GM21367 (cell line): ENCODE data around the gene ZNF532.
"Not testable (repeated sequence)": the region's sequence is repeated elsewhere in the genome, so short reads cannot be mapped to it uniquely, and the experiment has no call there.

ENCODE experiments used
- ATAC-seq: cut with Tn5 transposase; IDR thresholded peaks from one replicate; pipeline ENCODE4 v1.9.1; 2021; ENCODE audit not compliant: unreplicated experiment

ZNF532 gene

GRCh38 chr18:58898010-58898799, 33.5 kb downstream of the ZNF532 start:
- no peak for ATAC-seq

GRCh38 chr18:58900015-58900649, 35.5 kb downstream of the ZNF532 start:
- ATAC-seq = no peak

DNA sequence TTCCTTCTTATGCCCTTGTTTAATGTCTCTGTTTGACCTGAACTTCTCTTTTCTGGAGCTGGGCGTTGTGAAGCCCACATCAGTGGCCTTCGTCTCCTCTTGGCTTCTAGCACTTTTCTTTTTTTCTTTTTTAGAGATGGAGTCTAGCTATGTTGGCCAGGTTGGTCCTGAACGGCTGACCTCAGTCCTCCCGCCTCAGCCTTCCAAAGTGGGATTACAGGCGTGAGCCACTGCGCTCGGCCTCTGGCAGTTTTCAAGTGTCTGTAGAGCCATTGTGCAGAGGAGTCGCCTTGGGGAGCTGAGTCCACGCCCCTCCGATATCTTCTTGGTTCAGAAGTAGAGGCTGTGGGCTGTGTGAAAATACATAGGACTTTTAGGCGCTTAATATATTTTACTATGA, 36.5 kb downstream of the ZNF532 start:
- no peak for ATAC-seq

GRCh38 chr18:58901783-58902182, 37.1 kb downstream of the ZNF532 start:
- no peak for ATAC-seq

DNA sequence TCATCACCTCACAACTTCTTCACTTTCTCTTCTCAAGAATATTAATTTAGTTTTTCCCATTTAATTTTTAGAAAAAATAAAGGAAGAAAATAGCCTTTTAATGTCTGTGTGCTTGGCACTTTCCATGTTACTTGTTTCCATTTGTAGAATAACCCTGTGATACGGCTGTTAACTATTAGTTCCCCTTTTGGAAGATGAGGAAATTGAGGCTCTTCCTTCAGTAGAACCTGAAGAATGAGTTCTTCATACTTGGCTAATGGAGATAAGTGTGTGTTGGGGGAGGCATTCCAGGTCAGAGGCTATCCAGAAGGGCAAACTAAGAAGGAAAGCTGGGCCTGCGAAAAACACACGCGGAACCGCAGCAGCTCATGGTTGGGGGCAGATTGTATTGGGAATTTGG, 38.3 kb downstream of the ZNF532 start:
- no peak for ATAC-seq

- no peak for ATAC-seq
Measured at GRCh38 chr18:58903533-58903932, 38.9 kb downstream of the ZNF532 start.

- ATAC-seq = no peak
Measured at GRCh38 chr18:58905777-58906428, 41.2 kb downstream of the ZNF532 start.

DNA sequence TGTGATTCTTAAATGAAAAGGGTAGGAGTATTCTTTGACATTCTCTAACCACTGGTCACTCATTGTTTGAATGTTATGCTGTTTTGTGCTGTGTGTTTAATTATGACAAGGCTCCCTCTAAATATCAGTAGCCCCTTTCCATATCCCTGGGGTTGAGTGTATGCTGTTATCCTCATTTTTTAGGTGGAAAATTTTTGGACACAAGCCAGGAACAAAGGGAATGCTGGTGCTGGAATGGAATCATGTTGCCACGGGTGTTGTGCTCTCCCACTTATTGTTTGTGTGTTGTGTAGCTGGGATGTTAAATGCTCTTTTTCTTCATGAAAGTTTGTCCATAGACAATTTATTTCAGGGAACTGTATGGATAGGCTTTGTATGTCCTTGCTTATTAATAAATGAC, 43.3 kb downstream of the ZNF532 start:
- no peak for ATAC-seq

DNA sequence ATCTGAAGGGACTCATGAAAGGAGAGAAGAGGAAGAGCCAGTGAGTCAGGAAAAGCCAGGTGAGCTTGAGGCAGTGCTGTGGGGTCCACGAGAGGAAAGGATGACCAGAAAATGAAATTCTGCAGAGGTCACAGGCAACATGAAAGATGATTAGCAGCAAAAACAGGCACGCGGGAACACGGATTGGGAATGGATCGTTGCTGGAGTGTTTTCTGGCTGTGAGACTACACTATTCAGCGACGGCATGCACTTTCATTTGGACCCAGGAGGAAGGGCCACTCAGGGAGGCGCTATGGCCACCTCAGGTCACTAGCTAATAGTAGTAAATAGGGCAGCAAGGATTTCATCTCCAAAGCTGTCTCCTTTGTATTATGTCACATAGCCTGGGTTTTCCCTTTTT, 44.8 kb downstream of the ZNF532 start:
- ATAC-seq = no peak

DNA sequence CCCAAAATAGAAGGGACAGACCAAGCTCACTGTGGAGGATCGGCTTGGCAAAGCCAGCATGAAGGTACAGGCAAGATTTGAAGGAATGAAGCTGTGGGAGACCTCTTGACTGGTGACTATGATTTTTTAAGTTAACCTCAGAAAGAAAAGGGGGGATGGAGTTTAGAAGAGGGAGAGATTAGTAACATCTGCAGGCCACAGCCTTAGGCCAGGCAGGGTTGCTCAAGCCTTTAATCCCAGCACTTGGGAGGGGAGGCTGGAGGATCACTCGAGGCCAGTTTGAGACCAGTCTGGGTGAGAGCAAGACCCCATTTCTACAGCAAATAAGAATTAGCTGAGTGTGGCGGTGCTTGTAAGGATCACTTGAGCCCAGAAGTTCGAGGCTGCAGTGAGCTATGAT, 46.6 kb downstream of the ZNF532 start:
- ATAC-seq = no peak

DNA sequence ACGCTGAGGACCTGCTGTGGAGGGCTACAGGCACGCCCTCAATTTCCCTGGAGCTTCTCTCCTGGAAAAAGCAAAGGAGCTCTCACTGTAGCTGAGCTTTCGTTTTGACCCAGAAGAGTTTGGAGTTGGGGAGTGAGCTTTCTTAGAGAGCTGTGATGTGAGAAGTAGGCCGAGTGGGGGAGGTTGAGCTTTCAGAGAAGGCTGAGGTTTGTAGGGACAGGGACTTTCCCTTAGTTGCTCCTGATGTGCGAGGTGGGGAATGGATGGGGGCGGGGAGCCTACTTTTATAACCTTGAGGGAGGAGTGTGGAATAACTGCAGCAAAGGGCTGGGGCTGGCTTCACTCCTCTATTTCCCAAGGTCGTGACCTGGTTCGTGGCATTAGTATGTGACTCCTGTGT, 47.1 kb downstream of the ZNF532 start:
- no peak for ATAC-seq

DNA sequence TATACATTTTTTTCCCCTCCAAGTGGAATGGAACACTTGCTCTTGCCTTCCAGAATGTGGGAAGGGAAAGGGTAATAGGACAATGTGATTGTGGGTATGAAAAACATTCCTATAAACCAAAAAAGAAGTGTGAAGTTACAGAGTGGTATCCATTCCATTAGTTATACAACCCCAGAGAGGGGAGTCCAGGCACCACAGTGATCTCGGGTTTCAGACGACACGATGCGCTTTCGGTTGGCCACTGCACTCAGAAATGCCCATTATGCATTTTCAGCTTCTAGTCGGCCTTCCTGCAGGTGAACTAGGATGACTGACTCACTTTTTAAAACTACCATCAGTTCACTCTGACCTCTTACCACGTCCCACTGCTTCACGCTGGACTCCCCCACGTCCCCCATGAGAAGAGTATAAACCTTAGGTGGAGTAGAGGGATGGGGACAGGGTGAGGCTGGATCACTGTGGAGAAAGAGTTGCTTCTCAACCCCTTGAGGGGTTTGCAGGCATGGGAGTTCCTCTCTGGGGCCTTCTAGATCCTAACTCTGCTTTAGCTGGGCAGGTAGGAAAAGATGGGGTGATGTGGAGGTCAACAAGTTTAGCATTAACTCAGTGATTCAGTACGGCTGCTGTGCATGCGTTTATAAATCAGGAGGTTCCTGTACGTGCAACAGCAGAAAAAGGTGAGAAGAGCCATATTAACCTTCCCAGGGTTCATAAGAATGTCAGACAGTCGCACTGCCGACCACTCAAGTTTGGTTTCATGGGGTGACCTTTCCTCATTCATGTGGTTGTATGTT, 50.5 kb downstream of the ZNF532 start:
- ATAC-seq = no peak

DNA sequence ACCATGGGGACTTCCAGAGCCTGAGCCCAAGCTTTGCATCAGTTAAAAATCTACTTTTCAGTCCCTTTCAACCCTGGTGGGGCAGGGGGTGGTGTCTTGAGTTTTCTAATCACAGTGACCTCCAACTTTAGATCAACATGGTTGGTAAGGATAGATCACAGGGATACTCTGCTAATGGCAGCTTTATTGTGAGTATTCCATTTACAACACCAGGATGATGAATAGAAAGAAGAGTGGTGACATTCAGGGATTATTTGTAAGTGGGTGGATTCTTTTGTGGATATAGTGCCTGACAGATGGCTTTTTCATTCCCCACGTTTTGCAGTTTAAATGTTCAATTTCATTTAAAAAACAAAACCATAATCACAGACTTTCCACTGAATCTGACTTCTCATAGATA, 51.3 kb downstream of the ZNF532 start:
- no peak for ATAC-seq

GRCh38 chr18:58919934-58920333, 55.3 kb downstream of the ZNF532 start:
- not testable (repeated sequence) for ATAC-seq

DNA sequence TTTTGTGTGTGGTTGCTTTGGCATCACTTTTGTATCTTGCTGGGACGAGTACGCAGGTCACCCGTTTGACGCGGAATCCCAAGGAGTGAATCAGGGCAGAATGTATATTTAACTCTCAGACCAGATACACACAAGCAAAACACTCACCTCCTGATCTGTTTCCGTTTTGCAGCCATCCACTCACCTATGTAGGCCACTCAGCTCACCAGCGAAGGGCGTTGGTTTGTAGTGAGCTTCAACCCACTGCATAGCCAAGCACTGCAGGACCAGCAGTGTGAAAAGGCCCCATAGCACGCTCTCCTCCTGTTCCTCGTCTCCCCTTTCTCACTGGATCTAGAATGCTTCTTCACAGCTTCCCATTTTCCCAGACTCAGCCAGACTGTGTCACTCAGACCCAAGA, 58.3 kb downstream of the ZNF532 start:
- no peak for ATAC-seq

- no peak for ATAC-seq
Measured at GRCh38 chr18:58924473-58924872, 59.8 kb downstream of the ZNF532 start.

DNA sequence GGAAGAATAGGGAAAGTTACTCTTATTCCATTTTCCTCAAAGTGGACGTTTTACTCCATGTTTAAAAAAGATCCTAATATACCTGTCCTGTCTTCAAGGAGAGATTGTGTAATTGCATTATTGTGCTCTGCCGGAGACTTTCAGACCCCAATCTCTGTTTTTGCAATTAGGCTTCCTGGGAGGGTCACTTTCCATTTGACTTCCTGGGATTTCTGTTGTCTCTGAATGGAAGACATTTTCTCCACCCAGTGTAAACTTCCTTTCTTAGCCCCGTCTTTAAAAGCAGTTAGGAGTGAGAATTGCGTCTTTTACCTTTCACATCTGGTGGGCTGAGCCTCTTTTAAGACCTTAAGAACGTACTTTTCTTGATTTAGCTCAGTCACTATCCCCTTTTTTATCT, 63.0 kb downstream of the ZNF532 start:
- no peak for ATAC-seq

DNA sequence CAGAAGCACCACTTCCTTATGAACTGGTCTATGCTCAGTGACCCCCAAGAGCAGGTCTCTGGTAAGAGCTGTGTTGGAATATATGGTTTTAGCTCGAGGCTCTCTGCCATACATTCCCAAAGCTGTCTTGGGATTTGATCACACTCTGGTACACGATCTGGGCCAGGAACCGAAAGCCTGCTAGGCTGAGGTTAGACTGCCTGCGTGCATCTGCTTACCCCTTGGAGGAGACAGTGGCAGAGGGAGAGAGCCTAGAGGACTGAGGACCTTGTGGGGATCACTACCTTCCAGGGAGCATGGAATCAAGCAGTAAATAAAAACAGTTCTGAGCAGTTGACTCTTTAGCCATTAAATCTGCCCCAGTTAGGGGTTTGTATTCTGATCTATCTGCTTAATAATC, 63.7 kb downstream of the ZNF532 start:
- ATAC-seq = no peak

DNA sequence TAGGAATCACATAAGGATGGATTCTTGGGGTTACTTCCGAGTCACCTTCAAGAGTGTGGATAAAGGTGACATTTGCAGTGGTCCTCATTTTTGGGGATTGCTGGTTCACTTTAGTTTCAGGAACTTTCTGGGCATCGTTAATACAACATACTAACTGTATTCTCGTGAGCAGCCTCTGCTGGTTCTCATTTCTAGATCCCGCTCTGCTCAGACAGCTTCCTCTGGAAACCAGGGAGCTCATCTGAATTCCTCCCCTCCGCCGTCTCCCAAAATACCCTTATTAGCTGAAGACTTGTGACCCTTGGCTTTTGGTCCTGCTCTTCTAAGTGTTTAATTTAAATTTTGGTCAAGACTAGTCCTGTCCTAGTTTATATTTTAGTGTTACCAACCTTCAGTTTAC, 64.5 kb downstream of the ZNF532 start:
- no peak for ATAC-seq

DNA sequence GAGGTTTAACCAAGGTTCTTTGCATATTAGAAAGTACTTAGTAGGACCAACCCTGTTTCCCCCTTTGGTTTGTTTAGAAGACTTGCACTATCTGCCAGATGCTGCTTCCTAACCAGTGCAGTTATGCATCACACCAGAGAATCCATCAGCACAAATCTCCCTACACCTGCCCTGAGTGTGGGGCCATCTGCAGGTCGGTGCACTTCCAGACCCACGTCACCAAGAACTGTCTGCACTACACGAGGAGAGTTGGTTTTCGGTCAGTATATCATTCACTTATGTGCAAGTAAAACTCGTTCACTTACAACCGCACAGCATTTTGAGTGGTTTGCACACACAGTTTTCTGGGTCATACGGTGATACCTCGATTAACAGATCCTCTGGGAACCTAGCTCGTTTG, 69.7 kb downstream of the ZNF532 start:
- ATAC-seq = no peak

DNA sequence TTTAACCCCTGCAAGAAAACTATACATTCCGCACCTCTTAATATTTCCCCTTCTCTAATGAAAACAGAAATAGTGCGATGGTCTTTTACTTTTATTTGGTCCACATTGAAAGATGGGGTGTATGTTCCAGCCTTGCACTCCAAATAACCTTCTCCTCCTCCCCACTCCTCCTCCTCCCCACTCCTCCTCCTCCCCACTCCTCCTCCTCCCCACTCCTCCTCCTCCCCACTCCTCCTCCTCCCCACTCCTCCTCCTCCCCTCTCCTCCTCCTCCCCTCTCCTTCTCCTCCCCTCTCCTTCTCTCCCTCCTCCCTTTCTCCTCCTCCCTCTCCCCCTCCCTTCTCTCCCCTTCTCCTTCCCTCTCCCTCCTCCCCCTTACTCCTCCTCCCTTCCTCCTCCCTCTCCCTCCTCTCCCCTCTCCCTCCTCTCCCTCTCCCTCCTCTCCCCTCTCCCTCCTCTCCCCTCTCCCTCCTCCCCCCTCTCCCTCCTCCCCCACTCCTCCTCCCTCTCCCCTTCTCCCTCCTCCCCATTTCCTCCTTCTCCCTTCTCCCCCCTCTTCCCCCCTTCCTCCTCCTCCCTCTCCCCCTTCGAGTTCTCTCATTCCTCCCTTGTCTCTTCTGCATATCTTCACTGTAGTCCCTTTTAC, 70.4 kb downstream of the ZNF532 start:
- ATAC-seq = no peak
